Hepatocyte (in vitro differentiated cells): ENCODE results near the gene ZDHHC13.

Experiments
- EZH2 ChIP-seq: fragments of 200-600 bp; sonication (generic); IDR thresholded peaks from 2 replicates; pipeline ENCODE4 v1.6.1; 2016; ENCODE audit warnings: antibody characterized with exemption, mild to moderate bottlenecking, borderline replicate concordance
- EZH2phosphoT487 ChIP-seq: fragments of 200-600 bp; sonication (generic); IDR thresholded peaks from one replicate; pipeline ENCODE4 v1.6.1; 2018; ENCODE audit warnings: antibody characterized with exemption, mild to moderate bottlenecking, low read depth, moderate library complexity; ENCODE audit not compliant: unreplicated experiment, severe bottlenecking
- TF ChIP-seq, protein P1 (sequence below): fragments of 200-600 bp; sonication (generic); IDR thresholded peaks from 2 replicates; pipeline ENCODE4 v1.5.1; 2016; ENCODE audit warnings: antibody characterized with exemption, mild to moderate bottlenecking; ENCODE audit not compliant: poor library complexity

- TF ChIP-seq, protein P1, sequence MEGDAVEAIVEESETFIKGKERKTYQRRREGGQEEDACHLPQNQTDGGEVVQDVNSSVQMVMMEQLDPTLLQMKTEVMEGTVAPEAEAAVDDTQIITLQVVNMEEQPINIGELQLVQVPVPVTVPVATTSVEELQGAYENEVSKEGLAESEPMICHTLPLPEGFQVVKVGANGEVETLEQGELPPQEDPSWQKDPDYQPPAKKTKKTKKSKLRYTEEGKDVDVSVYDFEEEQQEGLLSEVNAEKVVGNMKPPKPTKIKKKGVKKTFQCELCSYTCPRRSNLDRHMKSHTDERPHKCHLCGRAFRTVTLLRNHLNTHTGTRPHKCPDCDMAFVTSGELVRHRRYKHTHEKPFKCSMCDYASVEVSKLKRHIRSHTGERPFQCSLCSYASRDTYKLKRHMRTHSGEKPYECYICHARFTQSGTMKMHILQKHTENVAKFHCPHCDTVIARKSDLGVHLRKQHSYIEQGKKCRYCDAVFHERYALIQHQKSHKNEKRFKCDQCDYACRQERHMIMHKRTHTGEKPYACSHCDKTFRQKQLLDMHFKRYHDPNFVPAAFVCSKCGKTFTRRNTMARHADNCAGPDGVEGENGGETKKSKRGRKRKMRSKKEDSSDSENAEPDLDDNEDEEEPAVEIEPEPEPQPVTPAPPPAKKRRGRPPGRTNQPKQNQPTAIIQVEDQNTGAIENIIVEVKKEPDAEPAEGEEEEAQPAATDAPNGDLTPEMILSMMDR, result no peak
- no peak for TF ChIP-seq EZH2
- TF ChIP-seq EZH2phosphoT487, result no peak
These were observed 43.2 kb upstream of the ZDHHC13 start for GRCh38 chr11:19073454-19074415.
